Hepatocyte (in vitro differentiated cells): ENCODE data around the gene TOP2B.

Experiments
- CTCF ChIP-seq: fragments of 200-600 bp; sonication (generic); IDR thresholded peaks from 2 replicates; pipeline ENCODE4 v1.5.1; 2016; ENCODE audit warnings: antibody characterized with exemption, mild to moderate bottlenecking; ENCODE audit not compliant: poor library complexity
- EZH2phosphoT487 ChIP-seq: fragments of 200-600 bp; sonication (generic); IDR thresholded peaks from one replicate; pipeline ENCODE4 v1.6.1; 2018; ENCODE audit warnings: antibody characterized with exemption, mild to moderate bottlenecking, low read depth, moderate library complexity; ENCODE audit not compliant: unreplicated experiment, severe bottlenecking

GRCh38 chr3:25558796-25559195, 105.9 kb downstream of the TOP2B start:
- no peak for TF ChIP-seq EZH2phosphoT487
- no peak for TF ChIP-seq CTCF
